ENCODE data around the gene THSD7B.
"Not testable (repeated sequence)": the region's sequence is repeated elsewhere in the genome, so short reads cannot be mapped to it uniquely, and the experiment has no call there.

Gene THSD7B

DNA sequence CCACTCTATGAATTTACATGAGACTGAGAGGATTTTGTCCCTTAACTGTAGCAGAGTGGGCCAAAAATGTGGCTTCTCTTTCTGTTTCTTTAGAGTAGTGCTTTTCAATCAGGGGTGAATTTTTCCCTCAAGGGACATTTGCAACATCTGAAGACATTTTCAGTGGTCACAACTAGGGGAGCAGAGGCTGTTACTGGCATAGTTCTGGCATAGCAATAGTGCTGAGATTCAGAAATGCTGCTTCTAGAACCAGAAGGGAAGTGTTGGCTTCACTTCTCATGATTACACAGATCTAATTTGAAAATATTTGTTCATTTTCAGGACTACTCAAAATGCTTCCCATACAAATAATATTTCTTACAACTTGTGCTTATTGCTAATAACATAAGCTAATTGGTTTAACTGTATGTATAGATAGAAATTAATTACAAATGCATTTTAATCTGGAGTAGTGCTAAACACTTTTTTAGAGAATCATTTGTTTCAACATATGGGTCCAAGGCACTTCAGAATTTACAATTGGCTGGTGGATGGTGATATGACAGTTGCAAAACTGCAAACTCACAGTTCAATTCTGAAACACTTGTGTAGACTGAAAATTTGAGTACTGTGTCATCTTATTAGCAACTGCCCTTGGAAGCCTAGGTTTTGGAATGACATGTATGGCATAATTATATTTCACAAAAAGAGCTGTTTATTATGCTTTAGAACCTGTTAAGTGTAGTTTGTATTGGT lies 526.7 kb downstream of the THSD7B start:
- Mint-ChIP-seq H3K9me3 (peaks cover 18% of the 10 kb centered on the region), H3K27me3 (no peaks in the 10 kb centered on the region), H3K4me1 (no peaks in the 10 kb centered on the region), H3K4me3 (no peak overlapping the region), H3K27ac (ENCODE audit: low read depth) (no peak overlapping the region), H3K36me3 (ENCODE audit: insufficient read depth) (no peaks in the 10 kb centered on the region)
- DNase-seq (ENCODE audit: low spot score in 2 of 2), result no peak
- no peak for ATAC-seq (replicated peaks; ENCODE audit: extremely low read depth, poor library complexity, severe bottlenecking)

- no peak for ATAC-seq (replicated peaks; ENCODE audit: extremely low read depth, poor library complexity, severe bottlenecking)
- peaks cover 7% of the 10 kb centered on the region for H3K9me3 Mint-ChIP-seq
Measured at GRCh38 chr2:137298377-137298776, 533.0 kb downstream of the THSD7B start.

GRCh38 chr2:137300987-137301386 lies 535.6 kb downstream of the THSD7B start:
- H3K36me3 Mint-ChIP-seq (ENCODE audit: insufficient read depth), result no peaks in the 10 kb centered on the region
- no peak for ATAC-seq (replicated peaks; ENCODE audit: extremely low read depth, poor library complexity, severe bottlenecking)
- no peak overlapping the region for H3K4me3 Mint-ChIP-seq
- no peak for DNase-seq (ENCODE audit: low spot score in 2 of 2)
- H3K27ac Mint-ChIP-seq (ENCODE audit: low read depth), result no peak overlapping the region
- H3K27me3 Mint-ChIP-seq, result no peaks in the 10 kb centered on the region
- H3K4me1 Mint-ChIP-seq, result no peaks in the 10 kb centered on the region
- H3K9me3 Mint-ChIP-seq, result no peaks in the 10 kb centered on the region

More at GRCh38 chr2:137298377-137298776, 533.0 kb downstream of the THSD7B start:
- H3K36me3 Mint-ChIP-seq (ENCODE audit: insufficient read depth), result no peaks in the 10 kb centered on the region
- H3K4me3 Mint-ChIP-seq, result no peak overlapping the region
- no peak for DNase-seq (ENCODE audit: low spot score in 2 of 2)
- H3K27ac Mint-ChIP-seq (ENCODE audit: low read depth), result no peak overlapping the region
- no peaks in the 10 kb centered on the region for H3K27me3 Mint-ChIP-seq
- H3K4me1 Mint-ChIP-seq, result no peaks in the 10 kb centered on the region

GRCh38 chr2:137302957-137303356 lies 537.6 kb downstream of the THSD7B start:
- H3K36me3 Mint-ChIP-seq (ENCODE audit: insufficient read depth), result no peaks in the 10 kb centered on the region

GRCh38 chr2:137316075-137316474 lies 550.7 kb downstream of the THSD7B start:
- ATAC-seq (replicated peaks; ENCODE audit: extremely low read depth, poor library complexity, severe bottlenecking), result no peak
- Mint-ChIP-seq H3K4me1 (no peaks in the 10 kb centered on the region), H3K27ac (ENCODE audit: low read depth) (no peak overlapping the region), H3K4me3 (no peak overlapping the region), H3K9me3 (peaks cover 11% of the 10 kb centered on the region), H3K27me3 (no peaks in the 10 kb centered on the region), H3K36me3 (ENCODE audit: insufficient read depth) (peaks cover 2% of the 10 kb centered on the region)
- no peak for DNase-seq (ENCODE audit: low spot score in 2 of 2)

More at GRCh38 chr2:137302957-137303356, 537.6 kb downstream of the THSD7B start:
- Mint-ChIP-seq H3K27me3 (no peaks in the 10 kb centered on the region), H3K9me3 (no peaks in the 10 kb centered on the region), H3K4me3 (no peak overlapping the region), H3K27ac (ENCODE audit: low read depth) (no peak overlapping the region), H3K4me1 (no peaks in the 10 kb centered on the region)
- ATAC-seq (replicated peaks; ENCODE audit: extremely low read depth, poor library complexity, severe bottlenecking) (no peak), DNase-seq (ENCODE audit: low spot score in 2 of 2) (no peak)

- H3K27me3 Mint-ChIP-seq, result no peaks in the 10 kb centered on the region
- peaks cover 2% of the 10 kb centered on the region for H3K36me3 Mint-ChIP-seq (ENCODE audit: insufficient read depth)
- H3K4me1 Mint-ChIP-seq, result no peaks in the 10 kb centered on the region
- H3K9me3 Mint-ChIP-seq, result no peaks in the 10 kb centered on the region
- ATAC-seq (replicated peaks; ENCODE audit: extremely low read depth, poor library complexity, severe bottlenecking) (no peak), DNase-seq (ENCODE audit: low spot score in 2 of 2) (no peak)
- no peak overlapping the region for H3K27ac Mint-ChIP-seq (ENCODE audit: low read depth)
- H3K4me3 Mint-ChIP-seq, result no peak overlapping the region
Measured at GRCh38 chr2:137321566-137321965, 556.2 kb downstream of the THSD7B start.

- not testable (repeated sequence) for H3K4me3 Mint-ChIP-seq; H3K27ac Mint-ChIP-seq (ENCODE audit: low read depth); H3K4me1 Mint-ChIP-seq; DNase-seq (ENCODE audit: low spot score in 2 of 2); H3K27me3 Mint-ChIP-seq; H3K36me3 Mint-ChIP-seq (ENCODE audit: insufficient read depth); ATAC-seq (replicated peaks; ENCODE audit: extremely low read depth, poor library complexity, severe bottlenecking)
- peaks cover 18% of the 10 kb centered on the region for H3K9me3 Mint-ChIP-seq
Measured at GRCh38 chr2:137331562-137331961, 566.2 kb downstream of the THSD7B start.

DNA sequence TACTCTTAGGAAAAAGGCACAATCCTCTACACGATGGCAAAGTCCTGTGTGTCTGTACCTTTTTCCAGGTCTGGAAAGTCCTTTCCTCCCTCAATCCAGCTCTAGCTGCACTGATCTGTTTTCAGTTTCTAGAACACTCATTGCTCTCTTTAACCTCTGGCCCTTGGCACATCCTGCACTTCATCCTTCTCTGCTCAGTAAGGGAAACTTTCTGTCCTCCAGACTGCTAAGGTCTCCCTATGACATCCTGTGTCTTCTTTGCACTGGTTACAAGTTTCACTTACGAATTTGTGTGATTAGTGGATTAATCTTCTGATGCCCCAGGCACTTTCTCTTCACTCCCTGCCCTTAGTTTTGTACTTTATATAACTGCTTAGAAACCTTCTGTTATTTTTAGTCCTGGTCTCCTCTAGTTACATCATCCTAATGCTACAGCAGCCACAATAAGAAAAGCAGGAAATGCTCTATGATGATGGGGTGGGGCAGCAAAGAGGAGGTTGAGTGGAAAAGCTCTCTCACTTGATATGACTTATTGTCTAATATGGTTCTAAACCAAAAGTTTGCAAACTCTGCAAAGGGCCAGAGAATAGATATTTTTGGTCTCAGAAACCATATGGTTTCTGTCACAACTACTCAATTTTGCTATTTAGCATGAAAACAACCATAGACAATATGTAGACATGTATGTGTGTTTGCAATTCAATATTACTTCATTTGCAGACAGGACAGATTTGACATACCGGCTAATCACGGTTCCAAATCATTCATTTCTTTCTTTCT lies 568.2 kb downstream of the THSD7B start:
- H3K4me3 Mint-ChIP-seq, result no peak overlapping the region
- ATAC-seq (replicated peaks; ENCODE audit: extremely low read depth, poor library complexity, severe bottlenecking), result no peak

DNA sequence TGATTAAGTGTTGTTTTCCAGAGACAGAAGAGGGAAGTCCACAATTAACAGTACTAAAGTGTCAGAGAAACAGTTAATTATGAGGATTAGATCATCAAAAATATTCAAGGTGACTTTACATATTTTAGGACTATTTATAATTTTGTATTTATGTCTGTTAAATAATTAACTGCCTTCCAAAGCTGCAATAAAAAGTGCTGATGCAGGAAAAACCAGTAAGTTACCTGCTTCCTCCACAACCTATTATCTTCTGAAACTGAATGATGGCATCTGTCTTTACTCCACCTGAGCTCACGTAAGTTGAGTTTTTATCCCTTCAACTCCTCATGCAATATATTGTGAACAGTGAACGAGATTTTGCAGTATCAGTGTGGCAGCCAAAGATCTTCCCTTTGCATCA lies 570.7 kb downstream of the THSD7B start:
- ATAC-seq (replicated peaks; ENCODE audit: extremely low read depth, poor library complexity, severe bottlenecking) (no peak), DNase-seq (ENCODE audit: low spot score in 2 of 2) (no peak)
- Mint-ChIP-seq H3K4me1 (no peaks in the 10 kb centered on the region), H3K27ac (ENCODE audit: low read depth) (no peak overlapping the region), H3K27me3 (no peaks in the 10 kb centered on the region), H3K9me3 (peaks cover 12% of the 10 kb centered on the region), H3K4me3 (no peak overlapping the region), H3K36me3 (ENCODE audit: insufficient read depth) (no peaks in the 10 kb centered on the region)

More for the DNA sequence above, 568.2 kb downstream of the THSD7B start:
- DNase-seq (ENCODE audit: low spot score in 2 of 2), result no peak
- Mint-ChIP-seq H3K4me1 (no peaks in the 10 kb centered on the region), H3K27me3 (no peaks in the 10 kb centered on the region), H3K36me3 (ENCODE audit: insufficient read depth) (no peaks in the 10 kb centered on the region), H3K9me3 (peaks cover 17% of the 10 kb centered on the region), H3K27ac (ENCODE audit: low read depth) (no peak overlapping the region)

GRCh38 chr2:137339051-137339450 lies 573.7 kb downstream of the THSD7B start:
- Mint-ChIP-seq H3K27me3 (no peaks in the 10 kb centered on the region), H3K36me3 (ENCODE audit: insufficient read depth) (no peaks in the 10 kb centered on the region), H3K4me3 (no peak overlapping the region), H3K9me3 (peaks cover 6% of the 10 kb centered on the region), H3K4me1 (no peaks in the 10 kb centered on the region), H3K27ac (ENCODE audit: low read depth) (no peak overlapping the region)
- ATAC-seq (replicated peaks; ENCODE audit: extremely low read depth, poor library complexity, severe bottlenecking) (no peak), DNase-seq (ENCODE audit: low spot score in 2 of 2) (no peak)

GRCh38 chr2:137345994-137346393 lies 580.6 kb downstream of the THSD7B start:
- H3K4me3 Mint-ChIP-seq, result no peak overlapping the region
- no peaks in the 10 kb centered on the region for H3K4me1 Mint-ChIP-seq
- DNase-seq (ENCODE audit: low spot score in 2 of 2) (no peak), ATAC-seq (replicated peaks; ENCODE audit: extremely low read depth, poor library complexity, severe bottlenecking) (no peak)
- H3K27me3 Mint-ChIP-seq, result no peaks in the 10 kb centered on the region
- H3K27ac Mint-ChIP-seq (ENCODE audit: low read depth), result no peak overlapping the region
- peaks cover 9% of the 10 kb centered on the region for H3K9me3 Mint-ChIP-seq
- no peaks in the 10 kb centered on the region for H3K36me3 Mint-ChIP-seq (ENCODE audit: insufficient read depth)

- DNase-seq (ENCODE audit: low spot score in 2 of 2) (no peak), ATAC-seq (replicated peaks; ENCODE audit: extremely low read depth, poor library complexity, severe bottlenecking) (no peak)
- Mint-ChIP-seq H3K4me1 (no peaks in the 10 kb centered on the region), H3K9me3 (peaks cover 9% of the 10 kb centered on the region), H3K27me3 (no peaks in the 10 kb centered on the region), H3K36me3 (ENCODE audit: insufficient read depth) (no peaks in the 10 kb centered on the region), H3K27ac (ENCODE audit: low read depth) (no peak overlapping the region), H3K4me3 (no peak overlapping the region)
Measured at GRCh38 chr2:137348301-137348700, 583.0 kb downstream of the THSD7B start.

DNA sequence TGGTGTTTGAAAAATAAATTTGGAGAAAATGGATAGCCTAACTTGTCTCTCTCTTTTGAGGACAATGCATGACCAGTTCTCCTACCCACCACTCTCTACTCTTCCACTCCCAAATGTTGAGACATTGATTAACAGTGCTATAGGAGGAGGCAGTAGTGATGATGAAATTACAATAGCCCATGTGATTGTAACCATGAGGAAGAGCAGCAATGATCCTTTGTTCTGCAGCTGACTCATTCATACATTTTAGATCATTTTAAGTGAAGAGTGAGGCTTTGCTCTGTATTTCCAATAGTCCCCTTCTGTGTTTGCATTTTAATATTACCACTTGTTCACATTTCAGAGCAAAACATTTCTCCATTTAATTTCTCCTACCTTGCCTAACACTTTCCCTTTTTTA lies 592.3 kb downstream of the THSD7B start:
- Mint-ChIP-seq H3K27ac (ENCODE audit: low read depth) (no peak overlapping the region), H3K36me3 (ENCODE audit: insufficient read depth) (no peaks in the 10 kb centered on the region), H3K4me3 (no peak overlapping the region), H3K27me3 (no peaks in the 10 kb centered on the region), H3K9me3 (peaks cover 9% of the 10 kb centered on the region), H3K4me1 (no peaks in the 10 kb centered on the region)
- no peak for DNase-seq (ENCODE audit: low spot score in 2 of 2)
- ATAC-seq (replicated peaks; ENCODE audit: extremely low read depth, poor library complexity, severe bottlenecking), result no peak

All from central memory CD8-positive, alpha-beta T cell (primary cell).